GM18520 (cell line): Measurements from ENCODE around the gene SMARCC2.
A peak's percentile ranks its signal among the peaks of the same experiment; 100 is the strongest.
"Not testable (repeated sequence)": the region's sequence is repeated elsewhere in the genome, so short reads cannot be mapped to it uniquely, and the experiment has no call there.

ENCODE experiments used
- ATAC-seq: cut with Tn5 transposase; IDR thresholded peaks from one replicate; pipeline ENCODE4 v1.9.1; 2021; ENCODE audit not compliant: unreplicated experiment

The SMARCC2 gene

DNA sequence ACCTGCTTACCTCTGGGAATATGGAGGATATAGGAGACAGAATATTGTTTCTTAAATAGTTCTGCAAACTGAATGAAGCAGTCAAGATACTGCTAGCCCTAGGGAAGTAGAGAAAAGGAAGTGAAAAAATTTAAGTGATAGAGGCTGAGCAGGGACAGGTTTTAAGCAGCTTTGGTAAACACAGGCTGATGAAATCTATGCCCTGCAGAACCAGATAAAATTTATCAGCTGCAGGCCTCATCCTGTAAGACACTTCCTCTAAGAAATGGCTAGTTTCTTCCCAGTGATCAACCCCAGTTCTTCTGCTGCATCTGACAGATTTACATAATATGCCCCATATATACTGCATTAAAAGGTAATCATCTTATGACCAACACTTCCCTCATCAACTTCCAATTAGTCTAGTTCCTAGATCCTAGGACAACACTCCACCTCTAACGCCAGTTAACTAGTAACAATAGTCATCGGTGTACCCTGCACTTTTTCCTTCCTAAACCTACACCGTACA lies 62.5 kb downstream of the SMARCC2 start:
- no peak for ATAC-seq

DNA sequence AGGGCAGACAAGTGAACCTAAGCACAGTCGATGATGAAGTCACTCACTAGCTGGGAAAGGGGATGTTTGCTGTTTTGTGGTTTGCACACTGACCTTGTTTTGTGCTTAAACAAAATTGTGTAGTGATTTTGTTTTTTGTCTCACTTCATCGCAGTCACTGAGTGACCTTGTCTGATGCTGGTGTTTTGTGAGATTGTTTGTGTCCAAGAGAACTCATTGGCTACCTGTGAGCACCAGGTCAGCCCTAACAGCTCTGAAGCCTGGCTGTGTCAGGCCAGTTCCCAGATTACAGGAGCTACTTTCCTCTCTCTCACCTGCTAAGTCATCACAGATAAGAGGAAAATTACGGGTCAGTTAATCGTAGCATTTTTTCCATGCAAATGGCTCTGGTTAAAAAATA lies 65.2 kb downstream of the SMARCC2 start:
- ATAC-seq: no peak

DNA sequence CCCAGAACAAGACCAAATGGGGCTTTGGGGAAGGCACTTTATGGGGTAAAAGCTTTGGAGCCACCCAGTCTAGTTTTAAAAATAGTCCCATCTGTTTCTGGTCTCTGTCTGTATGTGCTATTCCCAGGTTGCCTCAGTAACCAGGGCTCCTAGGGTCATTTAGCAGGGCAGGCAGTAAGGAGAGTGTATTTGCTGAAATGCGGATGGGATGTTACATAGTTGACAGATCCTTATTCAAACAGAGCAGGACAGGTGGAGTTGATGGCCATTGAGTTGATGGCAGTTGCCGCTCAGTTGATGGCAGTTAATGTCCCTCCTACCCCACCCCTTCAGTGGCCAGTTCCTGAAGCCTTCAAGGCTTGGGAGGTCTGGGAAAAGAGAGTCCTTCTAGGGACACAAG lies 66.6 kb downstream of the SMARCC2 start:
- no peak for ATAC-seq

DNA sequence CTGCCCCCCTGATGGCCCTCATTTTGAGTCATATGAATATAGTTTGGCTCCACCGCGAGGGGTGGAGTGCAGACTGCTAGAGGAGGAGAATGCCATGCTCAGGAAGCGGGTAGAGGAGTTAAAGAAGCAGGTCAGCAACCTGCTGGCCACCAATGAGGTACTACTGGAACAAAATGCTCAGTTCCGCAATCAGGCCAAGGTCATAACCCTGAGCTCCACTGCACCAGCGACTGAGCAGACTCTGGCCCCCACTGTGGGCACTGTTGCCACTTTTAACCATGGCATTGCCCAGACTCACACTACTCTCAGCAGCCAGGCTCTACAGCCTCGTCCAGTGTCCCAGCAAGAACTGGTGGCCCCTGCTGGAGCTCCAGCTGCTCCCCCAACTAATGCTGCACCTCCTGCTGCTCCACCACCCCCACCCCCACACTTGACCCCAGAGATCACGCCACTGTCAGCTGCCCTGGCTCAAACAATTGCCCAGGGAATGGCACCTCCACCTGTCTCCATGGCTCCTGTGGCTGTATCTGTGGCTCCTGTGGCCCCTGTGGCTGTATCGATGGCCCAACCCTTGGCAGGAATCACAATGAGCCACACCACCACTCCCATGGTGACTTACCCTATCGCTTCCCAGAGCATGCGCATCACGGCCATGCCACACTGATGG lies 67.9 kb downstream of the SMARCC2 start:
- ATAC-seq: no peak

DNA sequence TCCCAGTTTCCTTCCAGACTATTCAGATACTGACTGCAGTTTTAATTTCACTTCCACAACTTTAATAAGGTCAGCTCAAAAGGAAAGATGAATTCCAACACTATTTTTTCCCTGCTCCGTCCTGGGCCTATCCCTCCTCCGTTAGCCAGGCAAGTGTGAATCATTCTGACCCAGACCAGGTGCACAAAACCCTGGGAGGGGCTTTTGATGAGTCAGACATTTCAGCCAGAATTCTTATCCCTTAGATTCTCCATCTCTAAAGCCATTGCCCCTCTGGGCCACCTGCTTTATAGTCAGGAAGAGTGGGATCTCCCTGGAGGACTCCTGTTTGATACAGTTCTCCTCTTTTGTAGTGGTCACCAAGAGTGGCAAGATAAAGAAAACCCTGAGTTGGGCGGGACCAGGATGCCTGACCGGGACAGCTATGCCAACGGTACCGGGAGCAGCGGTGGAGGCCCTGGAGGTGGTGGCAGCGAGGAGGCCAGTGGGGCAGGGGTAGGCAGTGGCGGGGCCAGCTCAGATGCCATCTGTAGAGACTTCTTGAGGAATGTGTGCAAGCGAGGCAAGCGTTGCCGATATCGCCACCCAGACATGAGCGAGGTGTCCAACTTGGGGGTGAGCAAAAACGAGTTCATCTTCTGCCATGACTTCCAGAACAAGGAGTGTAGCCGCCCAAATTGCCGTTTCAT lies 69.0 kb downstream of the SMARCC2 start:
- no peak for ATAC-seq

DNA sequence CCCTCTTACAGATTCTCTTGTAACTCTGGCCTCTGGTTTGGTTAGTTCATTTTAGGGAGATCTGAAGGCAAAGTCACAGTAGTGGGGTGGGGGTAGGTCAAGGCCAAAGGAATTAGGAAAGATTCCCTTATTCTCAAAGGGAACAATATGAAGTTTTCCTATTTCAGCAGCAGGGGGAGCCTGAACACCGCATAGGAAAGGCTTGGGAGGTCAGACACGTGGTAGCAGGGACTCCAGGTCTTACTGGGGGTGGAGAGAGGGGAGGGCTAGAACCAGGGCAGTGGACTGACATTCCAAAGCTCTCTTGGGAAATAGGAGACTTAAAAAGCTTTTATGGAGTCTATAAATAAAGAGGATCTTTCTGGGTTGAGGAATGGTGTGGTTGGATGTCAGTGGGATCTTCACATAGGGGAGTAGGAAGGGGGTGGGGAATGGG lies 69.9 kb downstream of the SMARCC2 start:
- ATAC-seq: no peak

DNA sequence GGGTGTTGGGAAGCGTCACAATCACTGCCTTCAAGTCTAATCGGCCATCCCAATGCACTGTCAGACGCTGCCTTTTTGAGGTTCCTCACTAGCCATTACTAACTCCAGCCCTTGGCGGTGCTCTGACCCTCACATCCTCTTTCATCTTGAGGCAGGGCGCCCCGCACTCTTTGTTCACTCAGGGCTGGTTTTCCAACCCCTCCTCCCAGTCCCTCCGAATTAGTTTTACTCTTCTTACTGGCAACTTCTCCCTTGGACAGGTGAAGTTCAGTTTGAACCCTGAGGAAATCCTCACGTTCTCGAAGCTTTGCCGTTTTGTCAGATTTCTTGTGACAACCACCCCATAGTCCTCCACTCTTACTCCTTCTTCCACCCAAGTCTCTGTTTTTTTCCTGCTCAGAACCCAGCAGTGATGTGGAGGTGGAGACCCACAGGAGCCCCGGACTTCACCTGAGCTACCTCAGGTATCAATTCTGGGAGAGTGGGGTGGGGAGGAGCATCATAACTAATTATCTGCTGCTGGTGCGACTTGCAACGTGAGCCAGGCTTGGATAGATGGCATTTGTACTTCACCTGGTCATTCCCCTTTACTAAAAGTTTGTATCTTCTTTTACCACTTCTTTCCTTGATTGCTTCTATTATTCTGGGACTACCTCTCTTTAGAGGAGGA lies 70.5 kb downstream of the SMARCC2 start:
- no peak for ATAC-seq

DNA sequence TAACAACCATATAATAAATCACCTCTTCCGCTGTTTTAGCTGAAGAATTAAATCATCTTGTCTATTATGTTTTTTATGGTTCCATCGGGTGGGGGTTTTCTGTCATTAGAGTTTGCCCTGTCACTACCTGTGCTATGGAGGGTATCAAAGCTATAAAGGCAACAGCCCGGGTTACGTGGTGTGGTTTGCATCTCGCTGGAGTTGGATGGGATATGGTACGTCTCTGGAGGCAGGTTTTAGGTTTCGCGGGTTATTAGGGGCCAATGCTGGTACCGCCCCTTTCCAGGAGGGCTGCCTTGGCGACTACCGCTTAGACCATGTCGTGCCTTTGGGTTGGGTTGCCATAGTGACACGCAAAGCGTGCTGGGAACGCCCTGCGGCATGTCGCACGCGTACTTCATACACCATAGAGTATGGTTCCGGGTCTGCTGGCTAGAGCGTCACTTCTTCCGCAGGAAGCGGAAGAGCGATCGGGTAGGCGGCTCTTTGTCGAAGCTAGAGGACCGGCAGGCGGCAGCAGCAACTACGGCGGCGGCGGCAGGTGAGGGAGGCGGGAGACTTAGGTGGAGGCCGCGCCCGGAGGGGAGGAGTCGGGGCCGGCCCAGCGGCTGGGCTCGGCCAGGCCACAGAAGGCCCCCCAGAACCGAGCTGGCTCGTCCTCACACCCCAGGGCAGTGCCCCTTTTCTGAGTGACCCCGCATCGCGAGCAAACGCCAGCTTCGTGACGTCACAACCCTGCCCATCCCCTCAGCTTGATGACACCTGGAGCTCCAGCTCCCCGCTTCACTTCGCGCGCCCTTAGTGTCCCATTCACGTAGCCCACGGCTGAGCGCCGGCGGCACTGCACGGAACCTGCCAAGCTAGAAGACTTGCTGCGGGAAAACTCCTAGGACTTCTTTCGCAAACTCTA lies 71.2 kb downstream of the SMARCC2 start, which contains the start of gene ZC3H10:
ZC3H10 (plus strand) TSS at position 489 of the 910 bp plus-strand sequence. CDS start 2,297 bp downstream, outside the sequence.
- ATAC-seq: peak; percentile 77

DNA sequence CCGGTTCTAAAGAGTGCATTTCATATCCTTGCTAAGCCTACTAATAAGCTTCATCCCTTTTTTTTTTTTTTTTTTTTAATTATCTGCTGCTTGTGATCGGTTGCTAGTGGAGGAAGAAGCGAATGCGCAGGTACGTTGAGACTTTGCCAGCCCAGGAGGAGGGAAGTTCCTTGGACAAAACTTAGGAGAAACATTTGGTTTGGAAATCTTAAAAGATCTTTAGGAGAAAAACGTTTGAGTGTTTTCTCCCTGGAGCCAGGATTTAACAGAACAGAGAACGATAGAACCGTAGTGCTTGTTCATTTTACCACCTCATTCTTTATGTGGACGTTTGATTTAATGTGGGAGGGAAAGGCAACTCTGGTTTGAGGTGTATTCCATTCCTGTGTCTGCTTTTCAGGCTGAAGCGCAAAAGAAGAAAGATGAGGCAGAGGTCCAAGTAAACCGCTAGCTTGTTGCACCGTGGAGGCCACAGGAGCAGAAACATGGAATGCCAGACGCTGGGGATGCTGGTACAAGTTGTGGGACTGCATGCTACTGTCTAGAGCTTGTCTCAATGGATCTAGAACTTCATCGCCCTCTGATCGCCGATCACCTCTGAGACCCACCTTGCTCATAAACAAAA lies 72.1 kb downstream of the SMARCC2 start:
- ATAC-seq: not testable (repeated sequence)

DNA sequence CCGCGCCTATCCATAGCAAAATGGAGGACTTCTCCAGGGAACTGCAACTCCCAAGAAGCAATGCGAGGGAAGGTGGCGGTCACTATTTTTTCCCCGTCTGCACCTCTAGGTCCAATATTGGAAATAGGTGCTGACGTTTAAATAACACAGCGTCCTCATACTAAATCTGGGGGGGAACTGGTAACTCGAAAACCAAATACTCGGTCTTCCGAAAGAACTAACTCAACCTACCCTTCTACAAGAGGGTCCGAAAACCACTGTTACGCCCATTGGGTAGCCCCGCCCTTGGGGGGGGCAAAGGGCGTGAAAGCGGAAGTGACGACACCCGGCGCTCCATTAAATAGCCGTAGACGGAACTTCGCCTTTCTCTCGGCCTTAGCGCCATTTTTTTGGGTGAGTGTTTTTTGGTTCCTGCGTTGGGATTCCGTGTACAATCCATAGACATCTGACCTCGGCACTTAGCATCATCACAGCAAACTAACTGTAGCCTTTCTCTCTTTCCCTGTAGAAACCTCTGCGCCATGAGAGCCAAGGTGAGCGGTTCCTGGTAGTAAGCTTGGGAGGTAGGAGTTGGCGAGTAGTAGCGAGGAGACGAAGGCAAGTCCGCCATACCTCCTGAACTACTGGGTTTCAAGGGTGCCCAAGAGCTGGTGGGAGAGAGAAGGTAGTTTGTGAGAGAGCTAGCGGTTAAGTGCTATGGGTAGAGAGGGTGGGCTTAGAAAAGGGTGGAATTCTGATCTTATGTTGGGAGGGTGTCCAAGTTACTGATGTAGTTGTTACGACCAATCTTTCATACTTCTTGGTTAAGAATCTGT lies 72.8 kb downstream of the SMARCC2 start, which contains the start of gene RPL41:
RPL41 (plus strand) TSS at position 367 of the 815 bp plus-strand sequence.
- ATAC-seq: peak; percentile 27

DNA sequence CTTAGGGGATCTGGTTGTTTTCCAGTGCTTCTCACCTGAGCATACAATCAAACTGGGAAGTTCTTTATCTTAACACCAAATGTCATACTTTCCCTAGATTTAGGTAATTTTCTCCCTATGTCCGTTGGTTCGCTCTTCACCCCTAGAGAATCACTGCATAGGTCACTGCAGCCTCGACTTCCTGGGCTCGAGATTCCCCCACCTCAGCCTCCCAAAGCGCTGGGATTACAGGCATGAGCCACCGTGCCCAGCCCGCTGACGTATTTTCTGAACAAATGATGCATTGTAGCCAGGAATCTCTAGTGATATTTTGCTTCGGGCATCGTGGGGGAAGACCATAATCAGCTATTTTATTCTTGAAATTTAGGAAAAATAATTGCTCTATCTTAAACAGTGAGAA lies 74.0 kb downstream of the SMARCC2 start:
- no peak for ATAC-seq

DNA sequence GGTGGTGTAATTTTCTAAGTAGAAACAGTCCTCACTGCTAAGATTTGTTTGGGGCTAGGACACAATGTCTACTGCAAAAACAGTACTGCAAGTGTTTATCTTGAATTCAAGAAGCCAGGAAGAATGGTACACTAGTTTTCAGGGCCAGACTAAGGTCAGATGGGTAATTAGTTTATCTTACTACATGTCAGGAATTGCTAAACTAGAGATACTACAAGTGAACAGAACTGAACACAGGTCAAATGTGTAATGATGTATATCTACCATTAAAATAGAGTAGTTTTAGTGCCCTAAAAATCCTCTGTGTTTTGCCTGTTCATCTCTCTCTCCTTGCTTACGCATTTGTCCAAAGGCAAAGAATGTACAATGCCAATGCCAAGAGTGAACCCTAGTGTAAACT lies 75.2 kb downstream of the SMARCC2 start:
- no peak for ATAC-seq
